H1 (cell line): ENCODE data around the gene PREB. TPM values are rescaled to one million over a fixed set of nuclear protein-coding genes. Genes with fewer than 3 reads are reported as not detected.

Experiments
- CTCF ChIA-PET: fragments of 300-600 bp; sonication (Branson Sonifier 250); formaldehyde crosslinking; loops from one replicate; lab custom pipeline; 2021; ENCODE audit not compliant: partially characterized antibody; lab: Charles Lee
- POLR2A ChIA-PET: fragments of 300-600 bp; sonication (Branson Sonifier 250); formaldehyde crosslinking; loops from one replicate; lab custom pipeline; 2021; ENCODE audit warnings: inconsistent platforms; ENCODE audit not compliant: partially characterized antibody; lab: Charles Lee
- DNase-seq, 2 experiments: peaks; one replicate each; pipeline versions ENCODE4 v3.0.0 to v3.0.0-alpha.2; 2010 to 2022; ENCODE audit warnings: low spot score in 2 of 2, low read depth in 1 of 2, mixed read lengths in 1 of 2
- FAIRE-seq: peaks from 2 replicates; lab custom pipeline; 2011; peaks lifted over from hg19 to GRCh38; lab: Jason Lieb, UNC
- H2AFZ ChIP-seq: 2 replicates; pipeline ENCODE4 v1.8.1; 2012; ENCODE audit warnings: low read length, inconsistent platforms
- H2AK5ac ChIP-seq: 2 replicates; pipeline ENCODE4 v1.6.1; 2013; ENCODE audit warnings: low read depth, low read length
- H2BK120ac ChIP-seq: replicated peaks from 2 replicates; pipeline ENCODE3; 2013; ENCODE audit warnings: low read depth, low read length, inconsistent platforms
- H2BK12ac ChIP-seq: 2 replicates; pipeline ENCODE4 v1.6.1; 2013; ENCODE audit warnings: low read depth, low read length
- H2BK15ac ChIP-seq: 2 replicates; pipeline ENCODE4 v1.6.1; 2013; ENCODE audit warnings: low read length
- H2BK20ac ChIP-seq: 2 replicates; pipeline ENCODE4 v1.6.1; 2013; ENCODE audit warnings: low read length
- H2BK5ac ChIP-seq: 2 replicates; pipeline ENCODE4 v1.6.1; 2013; ENCODE audit warnings: low read depth, low read length
- H3K14ac ChIP-seq: 2 replicates; pipeline ENCODE4 v1.6.1; 2013; ENCODE audit warnings: inconsistent platforms; ENCODE audit not compliant: insufficient read length
- H3K18ac ChIP-seq: 2 replicates; pipeline ENCODE4 v1.6.1; 2013; ENCODE audit warnings: low read length; ENCODE audit errors: extremely low read depth
- H3K23ac ChIP-seq: 2 replicates; pipeline ENCODE4 v1.6.1; 2013; ENCODE audit warnings: inconsistent platforms; ENCODE audit not compliant: insufficient read length
- H3K23me2 ChIP-seq: 2 replicates; pipeline ENCODE4 v1.6.1; 2013; ENCODE audit warnings: low read depth, low read length
- H3K27ac ChIP-seq: 2 replicates; pipeline ENCODE4 v1.6.1; 2011; ENCODE audit warnings: low read depth, low read length, inconsistent platforms
- H3K27me3 ChIP-seq, 4 experiments: replicated peaks in 1 of 4; 1 replicate in 1 of 4; 2 replicates in 3 of 4; pipeline versions ENCODE4 v1.6.1 to v1.8.1; 2011 to 2013; ENCODE audit warnings: low read length in 3 of 4, mild to moderate bottlenecking in 3 of 4, inconsistent platforms in 2 of 4, mixed read lengths in 2 of 4, moderate library complexity in 1 of 4; ENCODE audit not compliant: control insufficient read depth in 3 of 4, insufficient read depth in 3 of 4; ENCODE audit errors: extremely low read depth in 1 of 4
- H3K36me3 ChIP-seq, 4 experiments: 2 replicates each; pipeline versions ENCODE4 v1.6.1 to v1.8.1; 2011 to 2013; ENCODE audit warnings: mild to moderate bottlenecking in 4 of 4, low read length in 3 of 4, moderate library complexity in 2 of 4, control low read depth in 1 of 4, inconsistent platforms in 1 of 4; ENCODE audit not compliant: insufficient read depth in 4 of 4, control insufficient read depth in 2 of 4
- H3K4ac ChIP-seq: replicated peaks from 2 replicates; pipeline ENCODE3; 2013; ENCODE audit warnings: low read length, low read depth, mixed read lengths, inconsistent platforms; ENCODE audit not compliant: insufficient read length
- H3K4me1 ChIP-seq, 4 experiments: replicated peaks in 1 of 4; 1 replicate in 1 of 4; 2 replicates in 3 of 4; pipeline versions ENCODE4 v1.6.1 to v1.8.1; 2011 to 2013; ENCODE audit warnings: low read length in 3 of 4, inconsistent platforms in 2 of 4, mixed read lengths in 1 of 4; ENCODE audit not compliant: insufficient read depth in 4 of 4, control insufficient read depth in 3 of 4
- H3K4me2 ChIP-seq, 2 experiments: 2 replicates each; pipeline versions ENCODE4 v1.6.1 to v1.8.1; 2011 to 2013; ENCODE audit warnings: low read depth in 2 of 2, low read length in 2 of 2, control low read depth in 1 of 2, inconsistent platforms in 1 of 2, mild to moderate bottlenecking in 1 of 2; ENCODE audit not compliant: insufficient read depth in 1 of 2
- H3K4me3 ChIP-seq, 4 experiments: fragments of 200-600, 300-600 bp in 1 of 4; sonication (generic), shearing (Covaris generic), sonication (Bioruptor Twin) in 1 of 4; 2 replicates each; pipeline versions ENCODE4 v1.5.1 to v1.8.1; 2011 to 2016; ENCODE audit warnings: low read length in 4 of 4, low read depth in 3 of 4, control low read depth in 2 of 4, inconsistent platforms in 2 of 4, mild to moderate bottlenecking in 2 of 4, mixed read lengths in 1 of 4, moderate library complexity in 1 of 4; ENCODE audit not compliant: insufficient read depth in 2 of 4; ENCODE audit errors: extremely low read depth in 1 of 4
- H3K56ac ChIP-seq: replicated peaks from 2 replicates; pipeline ENCODE3; 2013; ENCODE audit warnings: low read depth, mild to moderate bottlenecking, mixed read lengths, low read length, inconsistent platforms; ENCODE audit not compliant: insufficient read length
- H3K79me1 ChIP-seq: 2 replicates; pipeline ENCODE4 v1.6.1; 2013; ENCODE audit warnings: low read depth, low read length, control low read depth
- H3K79me2 ChIP-seq, 2 experiments: 2 replicates each; pipeline versions ENCODE4 v1.6.1 to v1.8.1; 2012 to 2013; ENCODE audit warnings: low read length in 2 of 2, mild to moderate bottlenecking in 2 of 2, inconsistent platforms in 1 of 2; ENCODE audit not compliant: insufficient read depth in 2 of 2, control insufficient read depth in 1 of 2
- H3K9ac ChIP-seq, 4 experiments: replicated peaks in 1 of 4; 1 replicate in 1 of 4; 2 replicates in 3 of 4; pipeline versions ENCODE4 v1.6.1 to v1.8.1; 2011 to 2013; ENCODE audit warnings: low read depth in 3 of 4, low read length in 3 of 4, control low read depth in 2 of 4, mild to moderate bottlenecking in 2 of 4, moderate library complexity in 2 of 4, inconsistent platforms in 1 of 4; ENCODE audit errors: extremely low read depth in 1 of 4
- H3K9me3 ChIP-seq, 2 experiments: 2 replicates each; pipeline versions ENCODE4 v1.6.1 to v1.8.1; 2012 to 2013; ENCODE audit warnings: mild to moderate bottlenecking in 2 of 2, moderate library complexity in 2 of 2, control low read depth in 1 of 2, inconsistent platforms in 1 of 2, low read depth in 1 of 2, low read length in 1 of 2, mixed read lengths in 1 of 2; ENCODE audit not compliant: insufficient read depth in 2 of 2
- H4K20me1 ChIP-seq, 2 experiments: replicated peaks in 1 of 2; 2 replicates each; pipeline versions ENCODE3 to v1.8.1; 2011 to 2013; ENCODE audit warnings: inconsistent platforms in 2 of 2, low read length in 2 of 2, mild to moderate bottlenecking in 1 of 2; ENCODE audit not compliant: insufficient read depth in 2 of 2, control insufficient read depth in 1 of 2
- H4K5ac ChIP-seq: 2 replicates; pipeline ENCODE4 v1.6.1; 2013; ENCODE audit warnings: low read length, low read depth, mixed read lengths, inconsistent platforms; ENCODE audit not compliant: insufficient read length
- H4K8ac ChIP-seq: 2 replicates; pipeline ENCODE4 v1.8.0; 2013; ENCODE audit warnings: mild to moderate bottlenecking, moderate library complexity, low read length, inconsistent platforms; ENCODE audit not compliant: insufficient read depth; ENCODE audit errors: extremely low read depth
- H4K91ac ChIP-seq: replicated peaks from 2 replicates; pipeline ENCODE3; 2013; ENCODE audit warnings: low read length, mixed read lengths, inconsistent platforms; ENCODE audit not compliant: insufficient read length
- ATF3 ChIP-seq: IDR thresholded peaks from 2 replicates; pipeline ENCODE4 v1.6.1; 2011; ENCODE audit warnings: low read depth, mild to moderate bottlenecking, low read length; ENCODE audit not compliant: insufficient read depth
- CHD1 ChIP-seq: IDR thresholded peaks from 2 replicates; pipeline ENCODE4 v1.6.1; 2012; ENCODE audit warnings: low read depth, low read length, improper control_type of control experiment
- CTCF ChIP-seq, 3 experiments: IDR thresholded peaks; 1 replicate in 2 of 3; 2 replicates in 1 of 3; pipeline versions ENCODE4 v1.5.1 to v1.6.1; 2011; ENCODE audit warnings: low read length in 3 of 3, mild to moderate bottlenecking in 3 of 3, inconsistent platforms in 2 of 3, low read depth in 1 of 3, moderate library complexity in 1 of 3; ENCODE audit not compliant: insufficient read depth in 1 of 3; ENCODE audit errors: control extremely low read depth in 1 of 3
- E2F6 ChIP-seq: IDR thresholded peaks from 2 replicates; pipeline ENCODE4 v1.6.1; 2012; ENCODE audit warnings: inconsistent platforms
- EP300 ChIP-seq, 2 experiments: IDR thresholded peaks; 1 replicate in 1 of 2; 2 replicates in 1 of 2; pipeline ENCODE4 v1.6.1; 2011 to 2012; ENCODE audit warnings: low read depth in 2 of 2, low read length in 2 of 2, mild to moderate bottlenecking in 2 of 2, borderline replicate concordance in 1 of 2, inconsistent platforms in 1 of 2, moderate library complexity in 1 of 2
- KDM4A ChIP-seq: IDR thresholded peaks from one replicate; pipeline ENCODE4 v1.7.1; 2012; ENCODE audit warnings: low read depth, mild to moderate bottlenecking, moderate library complexity, low read length, inconsistent platforms; ENCODE audit not compliant: severe bottlenecking
- NANOG ChIP-seq: IDR thresholded peaks from 2 replicates; pipeline ENCODE4 v1.6.1; 2011; ENCODE audit warnings: low read length, low read depth, mild to moderate bottlenecking, inconsistent platforms; ENCODE audit not compliant: insufficient read depth, poor library complexity, severe bottlenecking
- YY1 ChIP-seq: IDR thresholded peaks from 2 replicates; pipeline ENCODE4 v1.6.1; 2011; ENCODE audit warnings: low read depth, mild to moderate bottlenecking, low read length
- WGBS, 2 experiments: shearing (Covaris generic) in 1 of 2; methylation state at CpG; one replicate each; pipeline versions ENCODE4 v1.1.6 to v1.1.7; 2013 to 2015; ENCODE audit warnings: low lambda C conversion rate in 2 of 2, mixed read lengths in 2 of 2, inconsistent platforms in 1 of 2, low coverage in 1 of 2, missing lambda C conversion rate in 1 of 2; ENCODE audit not compliant: insufficient replicate concordance in 2 of 2, insufficient coverage in 1 of 2, insufficient read length in 1 of 2; ENCODE audit errors: extremely low coverage in 1 of 2, missing lambda C conversion rate in 1 of 2; 5-methylcytosine and 5-hydroxymethylcytosine counted together
- polyA plus RNA-seq, 7 experiments: library from polyadenylated mRNA; depleted of rRNA in 3 of 7; stranded (reverse) in 5 of 7; unstranded in 2 of 7; fragments of >200 nt in 5 of 7; fragments of 200-250 nt in 2 of 7; gene quantifications; 1 replicate in 5 of 7; 2 replicates in 1 of 7; 4 replicates in 1 of 7; pipeline versions ENCODE4 v1.2.1 to v1.2.3, GENCODE V29; 2011 to 2013; ENCODE audit warnings: missing spikeins in 2 of 7, mixed read lengths in 2 of 7
- total RNA-seq: library from RNA; stranded (reverse); fragmentation: NEBNext Ultra II Directional; extraction: Animal tissue kit (Norgen Biotek cat#: 25700); gene quantifications from 2 replicates; pipeline ENCODE4 v1.2.1, GENCODE V29; 2021

PREB gene
- total and polyA plus RNA-seq, 2 of the 8 experiments (the other 6 are each of a cell fraction or from before 2014, with no cell fraction given), result 54.1 to 72.2 TPM

- WGBS, 2 experiments, result 81% methylated on average over 8 of the region's 8 CpGs; no CpG with 5 or more reads in 1 of the 2 experiments
- DNase-seq (no peak), FAIRE-seq (no peak)
- Histone ChIP-seq H3K4me2 (no peak overlapping the region), H3K4me1 (no peaks in the 10 kb centered on the region), H3K23ac (no peak overlapping the region), H3K27me3 (no peaks in the 10 kb centered on the region; a peak in 4 of 7 replicates), H3K23me2 (no peaks in the 10 kb centered on the region), H3K18ac (no peak overlapping the region), H4K8ac (no peak overlapping the region), H4K5ac (no peak overlapping the region), H2BK120ac (no peak overlapping the region), H3K9ac (no peak overlapping the region), H4K20me1 (no peaks in the 10 kb centered on the region), H3K14ac (no peak overlapping the region), H2BK12ac (no peak overlapping the region), H2AFZ (no peak overlapping the region), H2AK5ac (no peak overlapping the region), H2BK15ac (0 out of 2 replicates have a peak overlapping the region, but pooled peaks have one; percentile 72), H3K9me3 (no peaks in the 10 kb centered on the region), H4K91ac (no peak overlapping the region), H3K79me2 (no peaks in the 10 kb centered on the region), H3K27ac (no peak overlapping the region), H3K4me3 (no peak overlapping the region), H2BK20ac (no peak overlapping the region), H3K36me3 (no peaks in the 10 kb centered on the region), H2BK5ac (no peak overlapping the region), H3K4ac (no peak overlapping the region), H3K56ac (no peak overlapping the region), H3K79me1 (no peaks in the 10 kb centered on the region; the same call in 1 of the 2 replicates)
- CTCF ChIA-PET, result interaction anchor here (0.7 to 5.0 kb wide), 11 partner anchors 9 to 107 kb away, joined by 3 to 26 read pairs (median 4); partner anchors contain the start of genes ABHD1, PREB and TRIM54
- POLR2A ChIA-PET, result interaction anchor here (1.6 to 1.8 kb wide), 2 partner anchors 9 to 36 kb away, joined by 4 to 6 read pairs; partner anchors contain the start of genes ATRAID and SLC5A6
- TF ChIP-seq E2F6 (no peak), CHD1 (no peak), KDM4A (no peak), EP300 (IDR thresholded peaks at IDR 0.05; ENCODE audit: borderline replicate concordance in 1 of 2, low read depth in 2 of 2, low read length in 2 of 2) (no peak), YY1 (no peak), ATF3 (no peak), CTCF (IDR thresholded peaks at IDR 0.05; ENCODE audit: control extremely low read depth in 1 of 3, insufficient read depth in 1 of 3, low read depth in 1 of 3, low read length in 3 of 3) (no peak), NANOG (no peak)
These were observed 40.9 kb upstream of the PREB start for GRCh38 chr2:27175330-27175729.
